Endothelial cell of umbilical vein (primary cell): ENCODE data around the gene ENGASE. TPM values are rescaled to one million over a fixed set of nuclear protein-coding genes. Genes with fewer than 3 reads are reported as not detected.

Experiments used
- BruUV-seq: library from RNA; stranded (reverse); fragments of 400-500 nt; replicated peaks from 2 replicates; lab custom pipeline; 2021; lab: Mats Ljungman, UMichigan
- CTCF ChIA-PET: fragments of 300-600, 350-600 bp; sonication (Branson Sonifier 250); formaldehyde crosslinking; loops from one replicate; lab custom pipeline; 2021; ENCODE audit warnings: antibody characterized with exemption, inconsistent platforms; lab: Charles Lee
- POLR2A ChIA-PET: fragments of 300-600, 350-600 bp; sonication (Branson Sonifier 250); formaldehyde crosslinking; loops from one replicate; lab custom pipeline; 2021; ENCODE audit warnings: antibody characterized with exemption, inconsistent platforms; lab: Charles Lee
- DNase-seq: peaks from one replicate; pipeline ENCODE4 v3.0.0-alpha.2; 2011; ENCODE audit warnings: low read depth, low spot score
- FAIRE-seq: peaks from 2 replicates; lab custom pipeline; 2011; peaks lifted over from hg19 to GRCh38; lab: Jason Lieb, UNC
- H2AFZ ChIP-seq: 2 replicates; pipeline ENCODE4 v1.6.0; 2012; ENCODE audit warnings: low read depth, low read length, control low read depth, inconsistent platforms
- H3K27ac ChIP-seq: 2 replicates; pipeline ENCODE4 v1.5.1; 2011; ENCODE audit warnings: low read depth, mild to moderate bottlenecking, control low read depth, low read length, moderate library complexity; ENCODE audit not compliant: insufficient read depth
- H3K27me3 ChIP-seq, 2 experiments: 2 replicates each; pipeline versions ENCODE4 v1.6.0 to v1.6.1; 2011; ENCODE audit warnings: low read length in 2 of 2, mixed read lengths in 1 of 2; ENCODE audit not compliant: control insufficient read depth in 2 of 2, insufficient read depth in 2 of 2
- H3K36me3 ChIP-seq, 2 experiments: 2 replicates in 1 of 2; 3 replicates in 1 of 2; pipeline ENCODE4 v1.5.1; 2011; ENCODE audit warnings: low read length in 2 of 2, mild to moderate bottlenecking in 1 of 2, moderate library complexity in 1 of 2; ENCODE audit not compliant: control insufficient read depth in 2 of 2, insufficient read depth in 2 of 2; ENCODE audit errors: extremely low read depth in 1 of 2
- H3K4me1 ChIP-seq: 3 replicates; pipeline ENCODE4 v1.5.1; 2011; ENCODE audit warnings: mild to moderate bottlenecking, low read length; ENCODE audit not compliant: control insufficient read depth, insufficient read depth; ENCODE audit errors: extremely low read depth
- H3K4me2 ChIP-seq: 2 replicates; pipeline ENCODE4 v1.6.1; 2011; ENCODE audit warnings: low read length, control low read depth, mixed read lengths; ENCODE audit not compliant: insufficient read depth
- H3K4me3 ChIP-seq, 3 experiments: fragments of 200-600 bp in 1 of 3; sonication (generic), shearing (Covaris generic) in 1 of 3; replicated peaks in 1 of 3; 2 replicates each; pipeline ENCODE4 v1.5.1; 2011 to 2016; ENCODE audit warnings: control low read depth in 3 of 3, low read length in 3 of 3, mild to moderate bottlenecking in 2 of 3, inconsistent platforms in 1 of 3, low read depth in 1 of 3, moderate library complexity in 1 of 3; ENCODE audit not compliant: insufficient read depth in 1 of 3
- H3K79me2 ChIP-seq: 2 replicates; pipeline ENCODE4 v1.6.0; 2012; ENCODE audit warnings: low read length, inconsistent platforms; ENCODE audit not compliant: control insufficient read depth, insufficient read depth
- H3K9ac ChIP-seq: replicated peaks from 2 replicates; pipeline ENCODE3; 2011; ENCODE audit warnings: low read length, control low read depth; ENCODE audit not compliant: insufficient read depth; ENCODE audit errors: extremely low read depth
- H3K9me1 ChIP-seq: replicated peaks from 3 replicates; pipeline ENCODE4 v1.6.0; 2011; ENCODE audit warnings: mild to moderate bottlenecking, low read length; ENCODE audit not compliant: control insufficient read depth, insufficient read depth; ENCODE audit errors: extremely low read depth
- H3K9me3 ChIP-seq: replicated peaks from 2 replicates; pipeline ENCODE4 v1.5.1; 2012; ENCODE audit warnings: low read length, inconsistent platforms; ENCODE audit not compliant: control insufficient read depth, insufficient read depth
- H4K20me1 ChIP-seq: replicated peaks from 2 replicates; pipeline ENCODE3; 2011; ENCODE audit warnings: mild to moderate bottlenecking, low read length; ENCODE audit not compliant: control insufficient read depth, insufficient read depth; ENCODE audit errors: extremely low read depth
- CTCF ChIP-seq, 2 donors: IDR thresholded peaks; 1 replicate in 1 of 2; 2 replicates in 1 of 2; pipeline ENCODE4 v1.5.1; 2011; ENCODE audit warnings: low read length in 2 of 2, mild to moderate bottlenecking in 2 of 2, moderate library complexity in 2 of 2, control low read depth in 1 of 2, inconsistent platforms in 1 of 2, low read depth in 1 of 2; ENCODE audit not compliant: insufficient read depth in 1 of 2; ENCODE audit errors: extremely low read depth in 1 of 2
- EZH2 ChIP-seq: IDR thresholded peaks from 2 replicates; pipeline ENCODE4 v1.6.1; 2012; ENCODE audit warnings: borderline replicate concordance, low read depth, mild to moderate bottlenecking, moderate library complexity, low read length, inconsistent platforms; ENCODE audit not compliant: severe bottlenecking
- FOS ChIP-seq: IDR thresholded peaks from 2 replicates; pipeline ENCODE4 v1.6.1; 2011; ENCODE audit warnings: mild to moderate bottlenecking, low read length, moderate library complexity, borderline replicate concordance; ENCODE audit not compliant: insufficient read depth
- GATA2 ChIP-seq: IDR thresholded peaks from 2 replicates; pipeline ENCODE4 v1.7.0; 2011; ENCODE audit warnings: low read depth, mild to moderate bottlenecking, moderate library complexity, mixed read lengths, low read length; ENCODE audit not compliant: insufficient read length, insufficient read depth
- JUN ChIP-seq: IDR thresholded peaks from 2 replicates; pipeline ENCODE4 v1.6.1; 2011; ENCODE audit warnings: borderline replicate concordance, low read depth; ENCODE audit not compliant: insufficient read length, insufficient read depth
- MAX ChIP-seq: IDR thresholded peaks from 2 replicates; pipeline ENCODE4 v1.6.1; 2011; ENCODE audit not compliant: insufficient read depth, insufficient read length
- MYC ChIP-seq: IDR thresholded peaks from one replicate; pipeline ENCODE4 v1.6.1; 2011; ENCODE audit warnings: mild to moderate bottlenecking, low read depth, low read length
- POLR2A ChIP-seq: IDR thresholded peaks from 2 replicates; pipeline ENCODE4 v1.6.1; 2012; ENCODE audit warnings: low read depth, mild to moderate bottlenecking, control low read depth, low read length
- POLR2AphosphoS5 ChIP-seq: IDR thresholded peaks from 2 replicates; pipeline ENCODE4 v1.6.1; 2012; ENCODE audit warnings: low read depth, mild to moderate bottlenecking, control low read depth, low read length, moderate library complexity; ENCODE audit not compliant: insufficient read depth
- dilution Hi-C: fragments of 300-500 bp; cut with MboI; formaldehyde crosslinking; loops from one replicate; pipeline ENCODE4 v1.15.0; 2019; ENCODE audit warnings: low sequenced_read_pairs; ENCODE audit not compliant: extremely low pct_ligation_motif_present
- intact Hi-C: fragments of 100-400 bp; cut with micrococcal nuclease; formaldehyde crosslinking; loops from one replicate; pipeline ENCODE4 v1.10.0; 2022
- polyA plus RNA-seq, 4 experiments: library from polyadenylated mRNA; depleted of rRNA in 3 of 4; stranded (reverse) in 3 of 4; unstranded in 1 of 4; fragments of >200 nt; gene quantifications; 2 replicates each; pipeline versions ENCODE4 v1.2.1 to v1.2.3, GENCODE V29; 2011 to 2012; ENCODE audit warnings: missing spikeins in 1 of 4
- total RNA-seq: library from RNA; stranded (reverse); gene quantifications from 2 replicates; pipeline ENCODE4 v1.2.3, GENCODE V29; 2021

ENGASE gene
- total and polyA plus RNA-seq, 2 donors (not counting 3 experiments of a cell fraction or from before 2014, with no cell fraction given) = 13.7 to 20.8 TPM

- ChIA-PET POLR2A (no interaction called here), CTCF (interaction anchor here (1.4 kb wide), 1 partner anchor 273 kb away, joined by 3 read pairs; no protein-coding TSS in a partner anchor)
- Histone ChIP-seq H2AFZ (no peak overlapping the region), H3K27ac (no peak overlapping the region), H3K4me1 (no peaks in the 10 kb centered on the region), H3K9me1 (no peaks in the 10 kb centered on the region), H3K4me3 (no peak overlapping the region), H3K9ac (no peak overlapping the region), H3K9me3 (no peaks in the 10 kb centered on the region), H3K27me3 (no peaks in the 10 kb centered on the region), H4K20me1 (no peaks in the 10 kb centered on the region), H3K79me2 (no peaks in the 10 kb centered on the region), H3K4me2 (no peak overlapping the region), H3K36me3 (no peaks in the 10 kb centered on the region)
- dilution Hi-C loops (no loop called here), intact Hi-C loops (no loop called here)
- no peak for FAIRE-seq
- no peak for TF ChIP-seq GATA2
- no peak for TF ChIP-seq EZH2
- TF ChIP-seq MAX = no peak
- BruUV-seq = no TSS peak
- no peak for DNase-seq
Measured at GRCh38 chr17:79115487-79115886, 40.9 kb downstream of the ENGASE start.

- Histone ChIP-seq H3K9me1 (no peaks in the 10 kb centered on the region), H3K9me3 (no peaks in the 10 kb centered on the region), H3K4me1 (no peaks in the 10 kb centered on the region), H3K27ac (no peak overlapping the region), H3K4me2 (no peak overlapping the region), H3K4me3 (no peak overlapping the region), H3K9ac (no peak overlapping the region), H4K20me1 (no peaks in the 10 kb centered on the region), H3K36me3 (no peaks in the 10 kb centered on the region), H2AFZ (no peak overlapping the region), H3K79me2 (no peaks in the 10 kb centered on the region), H3K27me3 (no peaks in the 10 kb centered on the region)
- FAIRE-seq = no peak
- BruUV-seq = no TSS peak
- intact Hi-C loops = no loop called here
- TF ChIP-seq MAX = no peak
- TF ChIP-seq FOS = no peak
- no peak for TF ChIP-seq EZH2
- no peak for TF ChIP-seq GATA2
- TF ChIP-seq CTCF (IDR thresholded peaks at IDR 0.05; ENCODE audit: extremely low read depth in 1 of 2, insufficient read depth in 1 of 2, low read depth in 1 of 2, low read length in 2 of 2) = no peak
- no peak for TF ChIP-seq POLR2A
- no peak for TF ChIP-seq MYC
- TF ChIP-seq JUN = no peak
- no peak for TF ChIP-seq POLR2AphosphoS5
- dilution Hi-C loops = no loop called here
- no peak for DNase-seq
- ChIA-PET CTCF (no interaction called here), POLR2A (no interaction called here)
Measured at GRCh38 chr17:79116575-79117368, 42.1 kb downstream of the ENGASE start.
